HCT116 (cell line): ENCODE data around the gene SSH2.
"Not testable (repeated sequence)": the region's sequence is repeated elsewhere in the genome, so short reads cannot be mapped to it uniquely, and the experiment has no call there.

ENCODE experiments used
- ATF3 ChIP-seq: IDR thresholded peaks from 2 replicates; pipeline ENCODE4 v1.6.1; 2012
- CTCF ChIP-seq, 3 experiments: fragments of 200-600 bp in 1 of 3; sonication (generic) in 1 of 3; IDR thresholded peaks in 2 of 3; conservative IDR thresholded peaks in 1 of 3; 2 replicates each; pipeline ENCODE4 v1.5.1; 2012 to 2017; ENCODE audit warnings: low read depth in 2 of 3, low read length in 2 of 3, antibody characterized with exemption in 1 of 3, borderline replicate concordance in 1 of 3, control low read depth in 1 of 3, mild to moderate bottlenecking in 1 of 3, mixed read lengths in 1 of 3, mixed run types in 1 of 3, moderate library complexity in 1 of 3; ENCODE audit not compliant: insufficient read depth in 1 of 3
- EGR1 ChIP-seq: IDR thresholded peaks from 2 replicates; pipeline ENCODE4 v1.6.1; 2012; ENCODE audit warnings: low read depth
- EZH2 ChIP-seq: fragments of 200-600 bp; sonication (generic); IDR thresholded peaks from 2 replicates; pipeline ENCODE4 v1.6.1; 2017; ENCODE audit warnings: antibody characterized with exemption, mixed run types
- EZH2phosphoT487 ChIP-seq: fragments of 200-600 bp; IDR thresholded peaks from 2 replicates; pipeline ENCODE4 v1.6.1; 2018; ENCODE audit warnings: antibody characterized with exemption, borderline replicate concordance
- JUND ChIP-seq: IDR thresholded peaks from 2 replicates; pipeline ENCODE4 v1.6.1; 2012
- MAX ChIP-seq: IDR thresholded peaks from 2 replicates; pipeline ENCODE4 v1.6.1; 2012
- POLR2A ChIP-seq: IDR thresholded peaks from 2 replicates; pipeline ENCODE4 v1.7.0; 2011; ENCODE audit warnings: borderline replicate concordance; ENCODE audit not compliant: insufficient read depth, insufficient read length; ENCODE audit errors: extremely low read depth
- POLR2AphosphoS5 ChIP-seq: IDR thresholded peaks from 2 replicates; pipeline ENCODE4 v1.6.1; 2011; ENCODE audit warnings: mild to moderate bottlenecking, low read depth, low read length, moderate library complexity
- RAD21 ChIP-seq: IDR thresholded peaks from 2 replicates; pipeline ENCODE4 v1.6.1; 2012; ENCODE audit warnings: low read depth, mild to moderate bottlenecking
- SIN3A ChIP-seq: IDR thresholded peaks from 2 replicates; pipeline ENCODE4 v1.6.1; 2012; ENCODE audit warnings: low read depth
- SRF ChIP-seq: IDR thresholded peaks from 2 replicates; pipeline ENCODE4 v1.6.1; 2012; ENCODE audit warnings: low read depth
- YY1 ChIP-seq: IDR thresholded peaks from 2 replicates; pipeline ENCODE4 v1.6.1; 2011; ENCODE audit warnings: low read length, low read depth, moderate library complexity, mild to moderate bottlenecking; ENCODE audit not compliant: insufficient replicate concordance; ENCODE audit errors: extremely low read depth
- ZNF274 ChIP-seq: fragments of 200-500 bp; sonication (Bioruptor generic); IDR thresholded peaks from 2 replicates; pipeline ENCODE4 v1.6.1; 2014; ENCODE audit warnings: mild to moderate bottlenecking, low read depth, low read length, inconsistent platforms

- TF ChIP-seq JUND; MAX; EZH2; CTCF (IDR thresholded peaks at IDR 0.05 in 2 of 3, conservative IDR thresholded peaks at IDR 0.05 in 1 of 3; ENCODE audit: borderline replicate concordance in 1 of 3, insufficient read depth in 1 of 3, low read depth in 2 of 3, low read length in 2 of 3); SRF; POLR2AphosphoS5; YY1; ZNF274; ATF3; EZH2phosphoT487; POLR2A; SIN3A; RAD21; EGR1: not testable (repeated sequence)
Measured at GRCh38 chr17:29874358-29874757, 55.7 kb downstream of the SSH2 start.
